ENCODE results near the gene TM9SF2. TPM values are rescaled to one million over a fixed set of nuclear protein-coding genes. Genes with fewer than 3 reads are reported as not detected.

TM9SF2 gene
- total and polyA plus RNA-seq, 9 of the 15 experiments (the other 6 are each of a cell fraction or from before 2014, with no cell fraction given): 23.3 to 83.2 (median 55.1) TPM

GRCh38 chr13:99501184-99501847 lies at the start of gene TM9SF2 (continued):
- TF ChIP-seq PBX2 (CRISPR knock-in tag; IDR thresholded peaks at IDR 0.05; ENCODE audit: low read depth) (no peak), PBX2 (tag; conservative IDR thresholded peaks at IDR 0.05; ENCODE audit: low read depth) (no peak), DEAF1 (CRISPR knock-in tag; IDR thresholded peaks at IDR 0.05) (no peak), E2F8 (IDR thresholded peaks at IDR 0.05; ENCODE audit: low read depth, partially characterized antibody) (peak; percentile 58), BRF1 (IDR thresholded peaks at IDR 0.05; ENCODE audit: borderline replicate concordance, extremely low read depth, insufficient read length) (no peak), MYNN (IDR thresholded peaks at IDR 0.05) (peak; percentile 59; the same call in 1 of the 2 replicates), MYNN (CRISPR knock-in tag; IDR thresholded peaks at IDR 0.05) (no peak), ZBTB5 (IDR thresholded peaks at IDR 0.05) (no peak), SAFB (IDR thresholded peaks at IDR 0.05; ENCODE audit: borderline replicate concordance, low read depth, low read length) (no peak), ZNF445 (CRISPR knock-in tag; IDR thresholded peaks at IDR 0.05; ENCODE audit: low read depth) (no peak), MEF2A (IDR thresholded peaks at IDR 0.05; ENCODE audit: control insufficient read depth, low read depth, low read length) (no peak), PHF20 (IDR thresholded peaks at IDR 0.05; ENCODE audit: partially characterized antibody) (peak; percentile 83), ZNF41 (CRISPR knock-in tag; conservative IDR thresholded peaks at IDR 0.05) (no peak), GATAD2B (IDR thresholded peaks at IDR 0.05; ENCODE audit: borderline replicate concordance) (0 out of 2 replicates have a peak, but pooled peaks have one; percentile 38), HMGXB4 (CRISPR knock-in tag; IDR thresholded peaks at IDR 0.05) (no peak), SP1 (CRISPR knock-in tag; IDR thresholded peaks at IDR 0.05) (peak; percentile 69), RFX1 (IDR thresholded peaks at IDR 0.05) (peak; percentile 87), POLR2A (conservative IDR thresholded peaks at IDR 0.05) (peak; percentile 80)
